ENCODE results near the gene ITGB8.
"Not testable (repeated sequence)": the region's sequence is repeated elsewhere in the genome, so short reads cannot be mapped to it uniquely, and the experiment has no call there.

The ITGB8 gene

DNA sequence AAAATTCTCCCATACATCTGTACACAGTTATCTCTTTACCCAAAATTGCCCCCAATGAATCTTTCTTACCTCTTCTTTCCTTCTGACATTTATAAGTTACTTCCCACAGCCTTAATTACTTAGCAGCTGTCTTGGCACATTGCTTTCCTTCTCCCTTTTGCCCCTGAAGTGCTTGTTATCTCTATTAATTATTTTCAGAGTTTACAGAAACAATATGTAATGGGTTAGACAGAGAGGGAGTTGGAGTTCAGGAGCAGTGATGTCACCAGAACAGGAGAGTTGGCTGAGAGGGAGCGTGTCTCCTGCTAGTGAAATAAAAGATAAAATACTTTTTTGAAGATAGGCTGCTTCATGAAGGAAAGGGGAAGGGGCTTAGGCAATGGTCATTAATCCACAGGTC lies 57.4 kb downstream of the ITGB8 start:
- no peak for DNase-seq

GRCh38 chr7:20389192-20389591 lies 58.5 kb downstream of the ITGB8 start:
- not testable (repeated sequence) for DNase-seq

DNA sequence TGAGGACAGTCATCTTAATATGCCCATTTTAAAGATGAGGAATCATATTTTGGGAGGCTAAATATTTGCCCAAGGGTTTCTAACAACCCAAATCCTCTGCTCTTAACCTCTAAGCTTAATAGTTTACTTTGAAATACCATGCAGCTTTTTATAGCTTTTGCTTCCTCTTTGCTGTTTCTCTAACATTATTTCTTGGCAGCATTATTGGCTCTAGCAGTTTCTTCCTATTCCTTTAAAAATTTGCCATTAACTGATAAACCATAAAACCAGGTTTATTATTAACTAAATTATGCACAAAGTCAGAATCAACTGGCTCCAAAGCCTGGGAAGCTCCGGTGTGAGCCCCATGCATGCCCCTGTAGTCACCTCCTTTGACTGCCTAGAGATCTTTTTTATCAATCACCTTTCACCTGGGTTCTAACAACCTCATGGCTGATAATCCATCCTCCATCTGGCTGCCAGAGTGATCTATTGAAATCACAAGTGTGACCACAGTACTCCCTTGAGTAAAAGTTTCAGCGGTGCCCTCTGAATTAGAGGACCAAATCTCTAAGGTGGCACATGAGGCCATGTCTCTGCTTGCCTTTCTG lies 62.4 kb downstream of the ITGB8 start:
- no peak for DNase-seq

GRCh38 chr7:20393616-20394015 lies 62.9 kb downstream of the ITGB8 start:
- DNase-seq, result no peak

DNA sequence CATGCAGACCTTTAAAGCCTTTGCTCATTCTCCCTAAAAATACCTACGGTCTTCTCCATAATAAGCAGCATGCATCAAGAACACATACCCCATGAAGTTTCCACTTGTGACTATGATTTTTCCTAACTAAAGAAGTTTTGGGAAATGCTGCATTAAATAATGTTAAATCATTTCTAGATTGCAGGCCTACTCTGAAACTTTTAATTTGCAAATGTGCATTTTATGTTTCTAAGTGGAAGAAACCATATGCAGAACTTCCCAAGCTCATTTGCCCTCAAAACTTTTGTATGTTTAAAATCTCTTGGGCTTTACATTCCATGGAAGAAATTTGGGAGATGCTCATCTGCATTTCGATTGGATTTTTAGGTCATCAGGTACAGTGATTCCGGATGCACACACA lies 63.6 kb downstream of the ITGB8 start:
- no peak for DNase-seq

GRCh38 chr7:20395104-20395503 lies 64.4 kb downstream of the ITGB8 start:
- DNase-seq, result no peak

GRCh38 chr7:20395511-20395910 lies 64.8 kb downstream of the ITGB8 start:
- DNase-seq, result no peak

- no peak for DNase-seq
Observed at GRCh38 chr7:20399521-20399920, 68.8 kb downstream of the ITGB8 start.

DNA sequence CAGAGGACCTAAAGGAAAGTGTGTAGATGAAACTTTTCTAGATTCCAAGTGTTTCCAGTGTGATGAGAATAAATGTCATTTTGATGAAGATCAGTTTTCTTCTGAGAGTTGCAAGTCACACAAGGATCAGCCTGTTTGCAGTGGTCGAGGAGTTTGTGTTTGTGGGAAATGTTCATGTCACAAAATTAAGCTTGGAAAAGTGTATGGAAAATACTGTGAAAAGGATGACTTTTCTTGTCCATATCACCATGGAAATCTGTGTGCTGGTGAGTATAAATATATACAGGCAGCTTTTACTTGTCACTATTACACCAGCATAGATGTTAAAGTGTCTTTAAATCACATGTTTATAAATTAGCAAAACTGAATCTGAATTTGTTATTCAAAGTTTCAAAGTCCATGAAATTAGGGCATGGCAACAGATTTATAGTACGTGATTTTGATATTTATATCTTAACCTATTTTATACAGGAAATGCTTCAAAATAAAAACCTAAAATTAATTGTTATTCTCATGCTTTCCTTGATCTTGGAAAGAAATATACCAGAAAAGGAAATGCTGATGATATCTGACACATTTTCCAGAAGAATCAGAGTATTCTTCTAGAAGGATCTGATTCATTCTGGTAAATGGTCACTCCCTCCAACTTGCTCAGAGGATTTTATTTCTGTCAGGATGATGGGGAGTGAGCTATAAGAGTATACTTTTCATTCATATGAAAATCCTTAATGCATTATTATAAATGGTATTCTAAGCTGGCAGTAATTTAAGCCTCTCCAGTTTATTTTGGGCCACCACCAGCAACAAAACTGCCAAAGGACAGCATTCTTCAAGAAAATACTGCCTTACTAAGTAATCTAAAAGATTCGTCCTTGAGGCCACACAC lies 71.4 kb downstream of the ITGB8 start:
- DNase-seq, result no peak

- no peak for DNase-seq
Observed at GRCh38 chr7:20402747-20403230, 72.1 kb downstream of the ITGB8 start.

- no peak for DNase-seq
Observed at GRCh38 chr7:20403331-20403730, 72.6 kb downstream of the ITGB8 start.

DNA sequence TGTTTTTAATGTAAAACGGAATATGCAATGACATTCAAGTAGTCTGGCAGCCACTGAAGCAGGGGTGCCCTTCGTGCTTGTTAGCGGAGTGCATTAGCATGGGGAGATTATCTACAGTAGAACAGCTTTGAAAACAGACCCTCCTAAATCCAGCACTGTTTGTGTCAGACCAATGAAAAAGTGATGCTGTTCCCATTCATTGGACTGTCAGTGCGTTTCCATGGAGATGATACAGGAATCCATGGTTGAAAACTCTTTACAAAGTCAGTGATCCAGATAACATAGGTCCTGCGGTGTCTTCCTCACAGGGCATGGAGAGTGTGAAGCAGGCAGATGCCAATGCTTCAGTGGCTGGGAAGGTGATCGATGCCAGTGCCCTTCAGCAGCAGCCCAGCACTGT lies 73.6 kb downstream of the ITGB8 start:
- no peak for DNase-seq

DNA sequence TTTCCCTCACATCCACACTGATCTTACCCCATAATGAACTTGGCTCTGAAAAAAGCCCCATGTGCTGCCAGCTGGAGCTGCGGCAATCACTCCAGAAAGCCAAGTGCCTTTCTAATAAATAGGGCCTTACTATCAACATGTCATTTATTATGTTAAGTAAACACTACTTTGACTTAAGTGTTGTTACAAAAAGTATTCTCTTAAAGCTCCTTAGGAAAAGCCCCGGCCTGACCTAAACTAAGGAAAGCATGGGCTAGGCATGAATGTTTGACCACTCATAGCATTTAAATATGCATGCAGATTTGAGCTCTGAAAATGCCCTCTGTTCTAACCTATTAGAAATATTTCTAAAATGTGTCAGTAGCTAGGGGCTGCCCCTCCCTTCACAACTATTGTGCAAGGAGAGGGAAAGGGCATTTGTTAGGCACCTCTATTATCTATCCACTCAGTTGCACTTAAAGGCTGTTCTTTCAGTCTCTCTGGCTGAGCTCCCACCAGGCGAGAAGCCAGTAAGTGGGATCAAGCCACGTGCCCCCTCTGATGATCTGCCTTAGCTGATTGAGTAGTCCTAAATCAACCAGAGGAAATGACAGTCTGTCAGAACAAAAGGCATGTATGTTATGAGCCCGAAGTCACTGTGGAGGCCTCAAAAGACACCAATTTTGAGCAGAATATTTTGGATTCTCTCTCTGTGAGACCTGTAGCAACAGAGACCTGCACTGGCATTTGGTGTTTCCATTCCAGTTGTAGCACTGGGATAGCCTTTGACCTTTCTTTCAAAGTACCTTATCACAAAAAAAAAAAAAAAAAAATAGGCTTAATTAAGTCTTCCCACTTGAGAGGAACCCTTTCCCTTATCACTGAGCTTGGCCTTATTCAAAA lies 77.1 kb downstream of the ITGB8 start:
- DNase-seq, result peak; percentile 93

- DNase-seq, result peak; percentile 38
Observed at GRCh38 chr7:20408467-20408826, 77.7 kb downstream of the ITGB8 start.

- no peak for DNase-seq
Observed at GRCh38 chr7:20409961-20410360, 79.3 kb downstream of the ITGB8 start.

GRCh38 chr7:20411372-20411771 lies 80.7 kb downstream of the ITGB8 start:
- no peak for DNase-seq

GRCh38 chr7:20412032-20412431 lies 81.3 kb downstream of the ITGB8 start:
- no peak for DNase-seq

DNA sequence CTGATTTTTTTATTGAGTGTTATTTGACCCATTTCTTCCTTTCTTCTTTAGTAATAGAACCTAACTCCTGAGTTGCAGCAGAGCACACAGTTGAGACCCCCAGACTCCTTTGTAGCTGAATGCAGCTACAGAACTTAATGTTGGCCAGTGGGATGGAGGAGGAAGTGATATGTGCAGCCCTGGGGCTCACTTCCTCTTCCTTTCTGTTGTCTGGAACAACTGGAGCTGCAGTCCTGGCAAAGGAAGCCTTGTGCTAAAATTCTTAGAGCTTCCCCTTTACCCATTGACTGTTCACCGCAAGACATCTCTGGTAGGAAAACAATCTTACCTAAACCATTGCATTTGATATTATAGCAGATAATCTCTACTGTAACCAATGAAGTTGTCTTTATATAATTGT lies 86.6 kb downstream of the ITGB8 start:
- DNase-seq, result no peak

DNA sequence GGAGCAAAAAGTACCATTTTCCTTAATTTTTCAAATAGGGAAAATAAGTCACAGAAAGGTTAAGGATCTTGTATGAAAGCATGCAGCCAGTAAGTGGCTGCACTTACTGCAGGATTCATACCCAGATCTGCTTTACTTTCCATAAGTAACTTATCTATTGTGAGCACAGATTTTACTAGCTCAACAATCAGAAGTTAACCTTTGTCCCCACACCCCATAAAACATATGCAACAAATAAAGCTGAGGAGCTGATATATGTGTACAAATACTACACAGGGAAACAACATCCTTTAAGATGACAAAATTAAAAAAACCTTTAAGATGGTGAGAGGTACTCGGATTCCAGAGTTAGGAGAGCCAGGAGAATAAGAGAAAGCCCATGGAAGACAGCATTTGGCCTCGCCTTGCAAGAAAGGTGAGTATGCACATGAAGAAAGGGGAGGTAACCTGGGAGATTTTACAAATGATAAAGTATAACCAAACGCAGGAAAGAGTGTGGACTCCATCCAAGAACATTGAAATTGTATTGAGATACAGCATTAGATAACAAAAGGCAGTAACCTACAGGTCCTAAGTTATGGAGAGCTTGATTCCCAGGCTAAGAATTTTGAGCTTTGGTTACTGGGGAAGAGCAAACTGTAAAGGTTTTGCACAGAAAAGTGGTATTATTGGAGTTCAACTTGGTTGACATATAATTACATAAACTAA lies 87.1 kb downstream of the ITGB8 start:
- DNase-seq, result no peak

- no peak for DNase-seq
Observed at GRCh38 chr7:20424500-20424899, 93.8 kb downstream of the ITGB8 start.

DNA sequence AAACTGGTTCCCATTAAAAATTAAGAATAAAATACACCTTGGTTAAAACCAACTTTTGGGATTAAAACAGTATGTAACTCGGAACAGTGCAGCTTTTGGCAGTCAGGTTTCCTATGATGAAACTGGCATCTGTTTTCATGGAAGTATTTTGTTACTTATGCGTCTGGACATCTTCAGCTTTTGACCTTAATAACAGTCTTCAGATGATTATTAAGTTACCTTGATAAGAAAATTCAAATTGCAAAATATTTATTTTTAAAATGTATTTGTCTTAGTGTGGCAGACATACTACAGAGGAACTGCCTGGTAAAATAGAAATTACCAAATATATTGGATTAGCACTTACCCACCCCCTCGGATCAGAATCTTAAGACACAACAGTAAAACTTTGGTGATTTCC lies 100.0 kb downstream of the ITGB8 start:
- no peak for DNase-seq

- no peak for DNase-seq
Observed at GRCh38 chr7:20431146-20431545, 100.4 kb downstream of the ITGB8 start.

DNA sequence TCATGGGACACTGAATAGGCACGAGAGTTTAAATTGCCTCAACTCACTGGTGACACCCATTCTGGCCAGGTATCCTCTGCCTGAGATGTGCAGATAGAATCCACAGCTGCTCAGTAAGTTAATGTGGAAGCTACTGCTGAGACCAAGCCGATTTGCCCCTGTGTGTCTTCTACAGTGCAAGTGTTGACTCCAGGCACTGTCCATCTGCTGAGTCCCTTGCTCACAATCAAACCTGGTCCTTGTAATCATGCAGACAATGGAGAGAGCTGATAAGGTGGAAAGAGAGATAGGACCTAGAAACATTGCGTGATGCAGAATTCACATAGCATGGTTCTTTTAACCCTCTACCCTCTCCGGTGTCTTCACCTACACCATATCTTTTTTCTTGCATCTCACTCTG lies 101.4 kb downstream of the ITGB8 start:
- no peak for DNase-seq
